Parathyroid adenoma (tissue), 2 donors: ENCODE measurements around the gene NPRL2.
A peak's percentile ranks its signal among the peaks of the same experiment; 100 is the strongest.

Source experiments
- H2AFZ ChIP-seq: fragments of 300-600 bp; sonication (generic); one replicate; pipeline ENCODE4 v1.7.0; 2017; ENCODE audit warnings: antibody characterized with exemption, mild to moderate bottlenecking
- H3K27ac ChIP-seq: fragments of 300-600 bp; sonication (generic); one replicate; pipeline ENCODE4 v1.7.0; 2017
- H3K27me3 ChIP-seq: fragments of 300-600 bp; sonication (generic); one replicate; pipeline ENCODE4 v1.7.0; 2017; ENCODE audit warnings: low read length; ENCODE audit not compliant: control insufficient read depth, insufficient read depth
- H3K36me3 ChIP-seq: fragments of 300-600 bp; sonication (generic); one replicate; pipeline ENCODE4 v1.7.0; 2017; ENCODE audit warnings: low read length; ENCODE audit not compliant: control insufficient read depth, insufficient read depth
- H3K4me1 ChIP-seq: fragments of 300-600 bp; sonication (generic); one replicate; pipeline ENCODE4 v1.7.0; 2017; ENCODE audit warnings: control low read depth
- H3K4me2 ChIP-seq: fragments of 300-600 bp; sonication (generic); one replicate; pipeline ENCODE4 v1.7.0; 2017; ENCODE audit warnings: low read length
- H3K4me3 ChIP-seq: fragments of 300-600 bp; sonication (generic); one replicate; pipeline ENCODE4 v1.7.0; 2017; ENCODE audit warnings: low read depth, low read length
- H3K79me2 ChIP-seq: fragments of 300-600 bp; sonication (generic); one replicate; pipeline ENCODE4 v1.7.0; 2017; ENCODE audit warnings: control low read depth
- H3K9ac ChIP-seq: fragments of 300-600 bp; sonication (generic); one replicate; pipeline ENCODE4 v1.7.0; 2017; ENCODE audit warnings: mild to moderate bottlenecking
- H3K9me3 ChIP-seq: fragments of 300-600 bp; sonication (generic); one replicate; pipeline ENCODE4 v1.7.0; 2017; ENCODE audit warnings: low read length; ENCODE audit not compliant: control insufficient read depth
- CTCF ChIP-seq: fragments of 300-600 bp; sonication (generic); IDR thresholded peaks from one replicate; pipeline ENCODE4 v1.7.0; 2017; ENCODE audit warnings: antibody characterized with exemption, mild to moderate bottlenecking
- donor health status: primary hyperparathyroidism.

NPRL2 gene

DNA sequence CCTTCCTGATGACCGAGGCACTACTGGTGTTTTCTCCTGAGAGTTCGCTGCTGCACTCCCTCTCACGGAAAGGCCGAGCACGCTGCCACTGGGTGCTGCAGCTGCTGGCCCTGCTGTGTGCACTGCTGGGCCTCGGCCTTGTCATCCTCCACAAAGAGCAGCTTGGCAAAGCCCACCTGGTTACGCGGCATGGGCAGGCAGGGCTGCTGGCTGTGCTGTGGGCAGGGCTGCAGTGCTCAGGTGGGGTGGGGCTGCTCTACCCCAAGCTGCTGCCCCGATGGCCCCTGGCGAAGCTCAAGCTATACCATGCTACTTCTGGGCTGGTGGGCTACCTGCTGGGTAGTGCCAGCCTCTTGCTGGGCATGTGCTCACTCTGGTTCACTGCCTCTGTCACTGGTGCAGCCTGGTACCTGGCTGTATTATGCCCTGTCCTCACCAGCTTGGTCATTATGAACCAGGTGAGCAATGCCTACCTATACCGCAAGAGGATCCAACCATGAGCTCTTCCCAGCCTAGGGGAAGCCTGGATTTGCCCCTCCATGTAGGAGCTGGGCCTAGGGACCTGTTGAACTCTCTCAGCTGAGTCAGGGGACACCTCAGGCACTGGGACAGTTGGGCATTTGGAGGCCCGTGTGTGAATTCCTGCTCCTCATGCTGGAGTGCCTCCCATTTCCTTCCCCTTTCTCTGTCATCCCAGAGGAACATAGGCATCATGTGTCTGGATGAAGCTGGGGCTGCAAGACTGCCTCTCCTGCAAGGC lies 2.9 kb upstream of the NPRL2 start:
- TF ChIP-seq CTCF, result no peak
- Histone ChIP-seq H3K27ac (no peak overlapping the region), H3K4me1 (peaks cover 51% of the 10 kb centered on the region), H3K27me3 (no peaks in the 10 kb centered on the region), H2AFZ (no peak overlapping the region), H3K9me3 (no peaks in the 10 kb centered on the region), H3K79me2 (peaks cover 41% of the 10 kb centered on the region), H3K36me3 (no peaks in the 10 kb centered on the region), H3K4me2 (no peak overlapping the region), H3K9ac (no peak overlapping the region), H3K4me3 (no peak overlapping the region)

- no peaks in the 10 kb centered on the region for H3K27me3 ChIP-seq
- peaks cover 45% of the 10 kb centered on the region for H3K4me1 ChIP-seq
- H3K36me3 ChIP-seq, result no peaks in the 10 kb centered on the region
- no peak overlapping the region for H3K4me3 ChIP-seq
- H3K27ac ChIP-seq, result no peak overlapping the region
- no peak overlapping the region for H2AFZ ChIP-seq
- no peak overlapping the region for H3K9ac ChIP-seq
- no peak overlapping the region for H3K4me2 ChIP-seq
- peaks cover 36% of the 10 kb centered on the region for H3K79me2 ChIP-seq
- no peak for TF ChIP-seq CTCF
- no peaks in the 10 kb centered on the region for H3K9me3 ChIP-seq
Measured at GRCh38 chr3:50352781-50353180, 2.2 kb upstream of the NPRL2 start.

- Histone ChIP-seq H2AFZ (peak overlapping the region; percentile 91), H3K27ac (peak overlapping the region; percentile 94), H3K36me3 (no peaks in the 10 kb centered on the region), H3K9me3 (no peaks in the 10 kb centered on the region), H3K79me2 (peaks cover 24% of the 10 kb centered on the region), H3K9ac (no peak overlapping the region), H3K4me3 (peak overlapping the region; percentile 86), H3K4me1 (peaks cover 31% of the 10 kb centered on the region), H3K4me2 (peak overlapping the region; percentile 88), H3K27me3 (no peaks in the 10 kb centered on the region)
- no peak for TF ChIP-seq CTCF
Measured at GRCh38 chr3:50351323-50351697, 735 bp upstream of the NPRL2 start.

DNA sequence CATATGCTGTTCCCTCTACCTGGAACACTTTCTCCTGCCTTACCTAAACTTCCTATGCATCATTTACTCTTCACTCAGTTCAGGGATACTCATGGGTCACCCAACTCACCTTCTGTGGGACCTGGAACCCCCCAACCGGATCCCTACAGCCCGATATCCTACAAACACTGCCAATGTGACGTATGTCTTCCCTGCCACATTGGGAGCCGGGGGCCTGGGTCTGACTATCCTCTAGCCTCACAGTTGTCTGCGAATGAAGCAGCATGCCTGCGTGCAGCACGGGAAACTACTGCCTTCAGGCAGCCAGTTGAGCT lies 405 bp downstream of the NPRL2 start:
- Histone ChIP-seq H3K27ac (peak overlapping the region; percentile 94), H3K27me3 (no peaks in the 10 kb centered on the region), H3K4me1 (peaks cover 27% of the 10 kb centered on the region), H3K4me2 (peak overlapping the region; percentile 88), H3K79me2 (peaks cover 24% of the 10 kb centered on the region), H2AFZ (peak overlapping the region; percentile 91), H3K9ac (peak overlapping the region; percentile 82), H3K9me3 (no peaks in the 10 kb centered on the region), H3K4me3 (peak overlapping the region; percentile 86), H3K36me3 (no peaks in the 10 kb centered on the region)
- TF ChIP-seq CTCF, result no peak

GRCh38 chr3:50347187-50347813 lies 3.3 kb downstream of the NPRL2 start:
- Histone ChIP-seq H2AFZ (no peak overlapping the region), H3K4me2 (no peak overlapping the region), H3K27ac (no peak overlapping the region), H3K9me3 (no peaks in the 10 kb centered on the region), H3K9ac (no peak overlapping the region), H3K4me3 (no peak overlapping the region), H3K79me2 (peaks cover 21% of the 10 kb centered on the region), H3K4me1 (peaks cover 41% of the 10 kb centered on the region), H3K27me3 (no peaks in the 10 kb centered on the region), H3K36me3 (no peaks in the 10 kb centered on the region)
- peak; percentile 65 for TF ChIP-seq CTCF
